SK-N-DZ (cell line): ENCODE measurements around the gene SPPL2B.

Source experiments
- DNase-seq: peaks from one replicate; pipeline ENCODE4 v3.0.0-alpha.2; 2015; ENCODE audit warnings: low spot score

SPPL2B gene

DNA sequence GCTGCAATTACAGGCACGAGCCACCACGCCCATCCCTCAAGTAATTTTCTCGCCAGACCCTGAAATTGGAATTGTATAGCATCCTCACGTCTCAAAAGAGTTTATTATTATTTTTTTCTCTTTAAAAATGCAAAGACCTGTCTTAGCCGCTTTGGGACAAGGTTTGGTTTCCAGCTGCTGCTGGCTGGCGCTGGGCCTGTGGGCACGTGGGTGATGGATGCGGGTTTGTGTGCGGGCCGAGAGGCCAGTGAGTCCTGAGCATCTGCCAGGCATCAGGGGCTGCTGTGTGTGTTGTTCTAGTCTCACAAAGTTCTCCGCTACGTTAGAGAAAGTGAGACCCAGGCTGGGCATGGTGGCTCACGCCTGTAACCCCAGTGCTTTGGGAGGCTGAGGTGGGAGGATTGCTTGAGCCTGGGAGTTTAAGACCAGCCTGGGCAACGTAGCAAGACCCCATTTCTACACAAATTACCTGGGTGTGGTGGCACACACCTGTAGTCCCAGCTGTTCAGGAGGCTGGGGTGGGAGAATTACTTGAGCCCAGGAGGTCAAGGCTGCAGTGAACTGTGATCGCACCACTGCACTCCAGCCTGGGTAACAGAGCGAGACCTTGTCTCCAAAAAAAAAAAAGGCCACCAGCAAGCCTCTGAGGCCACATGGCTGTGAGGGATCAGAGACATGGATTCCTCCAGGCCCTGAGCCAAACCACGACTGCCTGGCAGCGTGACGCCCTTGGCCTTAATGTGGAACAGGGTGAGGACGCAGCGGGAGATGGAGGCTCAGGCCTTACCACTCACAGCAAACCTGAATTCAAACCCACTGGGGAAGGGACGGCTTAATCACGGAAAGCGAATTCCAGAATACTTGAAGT lies 26.9 kb downstream of the SPPL2B start:
- no peak for DNase-seq

DNA sequence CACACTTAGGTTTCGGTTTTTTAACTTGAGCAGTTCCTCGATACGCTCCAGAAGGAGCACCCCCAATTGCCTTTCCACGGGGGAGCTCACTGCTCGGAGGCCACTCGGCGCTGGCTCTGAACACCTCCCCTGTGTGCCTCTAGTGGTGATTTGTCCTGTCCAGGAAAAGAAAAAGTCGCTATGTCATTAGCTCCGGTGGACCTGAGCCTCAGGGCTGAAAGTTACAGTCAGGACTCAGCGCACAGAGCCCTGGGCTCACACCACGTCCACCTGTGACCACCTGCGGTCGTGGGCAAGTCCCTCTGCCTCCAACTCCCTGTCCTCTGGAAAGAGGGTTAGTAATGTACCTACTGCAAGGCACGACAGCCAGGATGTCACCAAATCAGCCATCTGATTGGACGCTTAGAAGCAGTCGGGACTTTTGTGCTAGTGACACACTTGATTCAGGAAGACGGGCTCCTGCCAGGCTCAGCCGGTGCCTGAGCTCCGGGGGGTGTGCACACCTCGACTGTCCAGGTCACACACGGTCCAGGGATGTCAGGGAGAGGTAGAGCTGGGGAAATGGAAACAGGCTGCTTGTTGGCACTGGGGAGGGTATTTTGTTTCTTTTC lies 27.7 kb downstream of the SPPL2B start:
- DNase-seq = no peak

DNA sequence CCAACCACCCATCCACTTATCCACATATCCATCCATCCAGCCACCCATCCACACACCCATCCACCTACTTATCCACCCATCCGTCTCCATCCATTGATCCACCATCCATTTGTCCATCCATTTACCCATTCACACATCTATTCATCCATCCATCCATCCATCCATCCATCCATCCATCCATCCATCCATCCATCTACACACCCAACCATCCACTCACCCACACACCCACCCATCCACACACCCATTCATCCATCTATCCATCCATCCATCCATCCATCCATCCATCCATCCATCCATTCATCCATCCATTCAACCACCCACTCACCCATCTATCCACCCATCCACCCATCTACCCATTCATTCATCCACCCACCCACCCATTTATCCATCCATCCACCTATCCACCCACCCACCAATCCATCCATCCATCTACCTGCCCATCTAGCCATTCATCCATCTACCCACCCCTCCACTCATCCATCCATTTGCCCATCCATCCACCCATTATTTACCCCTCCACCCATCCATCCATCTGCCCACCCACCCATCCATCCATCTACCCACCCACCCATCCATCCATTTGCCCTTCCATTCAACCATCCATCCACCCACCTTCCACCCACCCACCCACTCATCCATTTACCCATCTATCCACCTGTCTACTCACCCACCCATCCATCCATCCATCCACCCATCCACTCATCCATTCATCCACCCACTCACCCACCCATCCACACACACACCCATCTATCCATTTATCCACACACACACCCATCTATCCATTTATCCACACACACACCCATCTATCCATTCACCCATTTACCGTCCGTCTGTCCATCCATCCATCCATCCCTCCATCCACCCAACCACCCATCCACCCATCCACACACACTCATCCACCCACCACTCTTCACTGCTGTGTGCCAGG lies 29.1 kb downstream of the SPPL2B start:
- no peak for DNase-seq

DNA sequence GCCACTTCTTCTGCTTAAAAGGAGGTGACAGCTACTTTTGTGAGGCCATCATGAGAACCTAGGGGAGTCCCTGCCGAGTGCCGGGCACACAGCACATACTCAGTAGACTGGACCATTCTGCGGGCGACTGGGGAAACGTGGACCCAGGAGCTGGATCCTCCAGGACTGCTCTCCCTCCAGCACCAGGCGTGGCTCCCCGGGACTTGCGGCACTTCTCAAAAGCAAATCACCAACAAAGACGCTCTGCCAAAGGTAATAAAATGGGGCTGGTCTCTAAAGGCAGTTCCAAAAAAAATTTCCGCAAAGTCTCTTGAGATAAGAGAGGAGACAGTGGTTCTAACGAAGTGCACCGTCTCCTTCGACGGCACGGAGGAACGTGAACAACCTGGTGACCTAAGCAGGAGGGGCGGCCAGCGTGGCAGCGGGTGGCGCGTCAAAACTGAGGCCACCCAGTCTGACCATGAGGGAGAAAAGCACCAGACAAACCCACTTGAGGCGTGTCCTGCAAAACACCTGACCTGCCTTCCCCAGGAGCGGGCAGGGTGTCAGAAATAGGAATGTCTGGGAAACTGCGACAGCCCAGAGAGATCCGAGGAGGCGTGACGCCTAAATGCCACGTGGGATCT lies 30.2 kb downstream of the SPPL2B start:
- no peak for DNase-seq

DNA sequence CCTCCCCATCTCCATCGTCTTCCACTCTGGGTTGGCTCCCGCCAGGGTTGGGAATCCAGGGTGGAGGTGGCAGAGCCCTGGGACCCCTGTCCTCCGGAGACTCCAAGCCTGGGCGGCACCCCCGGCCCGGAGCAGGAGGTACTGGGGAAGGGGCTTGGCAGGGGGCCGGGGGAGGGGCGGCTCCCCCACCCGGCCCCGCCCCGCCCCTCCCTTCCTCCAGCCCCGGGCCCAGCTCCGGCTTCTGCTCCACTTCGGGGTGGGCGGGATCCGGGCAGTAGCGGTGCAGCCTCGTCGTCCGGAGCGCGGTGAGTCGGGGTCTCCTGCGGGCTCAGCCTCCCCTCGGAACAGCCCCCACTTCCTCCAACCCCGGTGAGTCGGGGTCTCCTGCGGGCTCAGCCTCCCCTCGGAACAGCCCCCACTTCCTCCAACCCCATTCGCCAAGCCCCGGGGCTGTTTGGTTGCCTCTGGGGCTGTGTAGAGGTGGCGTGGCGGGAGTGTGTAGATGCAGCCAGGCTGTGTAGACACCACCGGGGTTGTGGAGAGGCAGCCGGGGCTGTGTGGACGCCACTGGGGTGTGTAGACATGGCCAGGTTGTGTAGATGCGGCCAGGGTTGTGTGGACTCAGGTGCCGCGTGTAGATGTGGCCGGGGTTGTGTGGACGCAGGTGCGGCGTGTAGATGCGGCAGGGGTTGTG lies 31.7 kb downstream of the SPPL2B start, which contains the start of gene TMPRSS9:
TSS of gene TMPRSS9 (plus strand) at position 274 of the 694 bp plus-strand sequence. CDS start 29,521 bp downstream, outside the sequence.
- no peak for DNase-seq

GRCh38 chr19:2360833-2361232 lies 32.3 kb downstream of the SPPL2B start:
- DNase-seq = no peak

- no peak for DNase-seq
Measured at GRCh38 chr19:2361246-2362045, 33.0 kb downstream of the SPPL2B start.

DNA sequence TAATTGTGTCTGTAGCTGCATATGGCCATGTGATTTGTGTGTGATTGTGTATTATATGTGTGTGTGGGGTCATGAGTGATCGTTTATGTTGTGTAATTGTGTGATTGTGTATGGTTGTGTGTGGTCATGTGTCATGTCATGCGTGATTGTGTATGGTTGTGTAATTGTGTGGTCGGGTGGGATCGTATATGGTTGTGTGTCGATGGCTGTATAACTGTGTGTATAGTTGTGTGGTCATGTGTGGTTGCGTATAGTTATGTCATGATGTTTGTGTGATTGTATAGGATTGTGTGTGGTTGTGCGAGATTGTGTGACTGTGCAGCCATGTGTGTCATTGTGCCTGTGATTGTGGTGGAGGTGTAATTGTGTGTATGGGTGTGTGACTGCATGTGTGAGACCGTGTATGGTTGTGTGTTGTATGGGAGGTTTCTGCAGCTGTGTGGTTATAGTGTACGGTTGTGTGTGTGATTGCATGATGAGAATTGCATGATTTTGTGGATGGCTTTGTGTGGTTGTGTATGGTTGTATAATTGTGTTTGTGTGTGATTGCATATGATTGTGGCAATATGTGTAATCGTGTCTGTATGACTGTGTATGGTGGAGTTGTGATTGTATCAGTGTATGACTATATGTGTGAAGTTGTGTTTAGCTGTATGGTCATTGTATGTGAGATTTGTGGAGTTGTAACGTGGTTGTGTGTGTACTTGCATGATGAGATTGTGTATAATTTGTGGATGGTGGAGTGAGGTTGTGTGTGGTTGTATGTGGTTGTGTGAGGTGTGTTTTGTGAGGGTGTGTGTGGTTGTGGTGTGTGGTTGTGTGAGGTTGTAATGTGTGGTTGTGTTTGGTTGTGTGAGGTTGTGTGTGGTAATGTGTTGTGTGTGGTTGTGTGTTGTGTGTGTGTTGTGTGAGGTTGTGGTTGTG lies 33.8 kb downstream of the SPPL2B start:
- DNase-seq = no peak

DNA sequence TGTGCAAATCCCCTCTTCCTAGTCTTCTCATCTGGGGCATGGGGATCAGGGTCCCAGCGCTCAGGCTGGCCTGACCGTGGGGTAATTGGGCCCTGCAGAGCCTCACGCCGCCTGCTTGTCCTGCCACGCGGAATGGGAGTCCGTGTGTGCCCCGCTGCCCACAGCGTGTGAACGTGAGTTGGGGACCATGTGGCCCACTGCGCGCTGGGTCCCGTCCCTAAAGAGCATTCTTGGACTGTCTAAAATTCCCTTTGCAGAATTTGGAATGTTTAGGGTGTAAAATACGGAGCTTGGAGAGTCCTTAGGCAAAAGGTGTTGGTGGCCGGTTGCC lies 34.5 kb downstream of the SPPL2B start:
- no peak for DNase-seq

DNA sequence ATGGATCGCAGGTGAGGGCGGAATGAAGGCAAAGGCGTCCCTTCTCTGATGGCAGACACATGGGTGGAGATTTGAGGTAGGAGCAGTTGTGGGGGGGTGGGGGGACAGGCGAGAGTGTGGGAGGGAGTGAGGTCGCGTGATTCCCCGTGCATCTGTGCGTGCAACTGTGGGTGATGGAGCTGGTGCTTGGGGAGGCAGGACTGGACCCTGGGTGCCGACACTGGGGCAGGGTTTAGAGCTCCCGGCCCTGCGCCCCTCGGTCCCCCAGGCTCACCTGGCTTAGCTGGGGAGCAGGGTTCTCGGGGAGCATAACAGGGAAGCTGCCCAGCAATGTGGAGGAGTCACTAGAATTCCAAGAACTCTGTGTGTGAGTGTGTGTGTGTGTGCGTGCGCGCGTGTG lies 34.9 kb downstream of the SPPL2B start:
- no peak for DNase-seq

- peak; percentile 43 for DNase-seq
Measured at GRCh38 chr19:2365201-2365970, 36.9 kb downstream of the SPPL2B start.

GRCh38 chr19:2371656-2372055 lies 43.2 kb downstream of the SPPL2B start:
- DNase-seq = no peak

DNA sequence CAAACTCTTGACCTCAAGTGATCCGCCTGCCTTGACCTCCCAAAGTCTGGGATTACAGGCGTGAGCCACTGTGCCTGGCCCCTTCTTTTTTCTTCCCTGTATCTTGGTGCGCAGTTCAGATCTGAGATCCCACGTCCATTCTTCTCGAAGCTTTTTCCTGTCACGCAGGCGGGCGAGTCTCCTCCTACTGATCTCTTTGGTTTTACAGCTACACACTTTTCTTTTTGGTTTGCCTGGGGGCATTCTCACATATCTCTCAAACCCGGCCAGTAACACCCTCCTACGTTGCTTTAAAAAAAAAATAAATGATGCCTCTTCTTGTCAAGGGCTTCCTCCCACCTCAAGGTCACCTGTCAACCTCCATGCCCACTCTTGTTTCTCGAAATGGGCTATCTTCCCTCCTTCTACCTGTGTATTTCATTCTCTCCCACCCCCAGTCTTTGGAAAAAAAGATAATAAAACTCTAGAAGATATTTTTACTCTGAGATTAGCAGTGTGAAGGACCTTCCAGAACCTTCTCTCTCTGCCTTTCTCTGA lies 43.7 kb downstream of the SPPL2B start:
- DNase-seq = no peak

- no peak for DNase-seq
Measured at GRCh38 chr19:2374808-2375207, 46.3 kb downstream of the SPPL2B start.

DNA sequence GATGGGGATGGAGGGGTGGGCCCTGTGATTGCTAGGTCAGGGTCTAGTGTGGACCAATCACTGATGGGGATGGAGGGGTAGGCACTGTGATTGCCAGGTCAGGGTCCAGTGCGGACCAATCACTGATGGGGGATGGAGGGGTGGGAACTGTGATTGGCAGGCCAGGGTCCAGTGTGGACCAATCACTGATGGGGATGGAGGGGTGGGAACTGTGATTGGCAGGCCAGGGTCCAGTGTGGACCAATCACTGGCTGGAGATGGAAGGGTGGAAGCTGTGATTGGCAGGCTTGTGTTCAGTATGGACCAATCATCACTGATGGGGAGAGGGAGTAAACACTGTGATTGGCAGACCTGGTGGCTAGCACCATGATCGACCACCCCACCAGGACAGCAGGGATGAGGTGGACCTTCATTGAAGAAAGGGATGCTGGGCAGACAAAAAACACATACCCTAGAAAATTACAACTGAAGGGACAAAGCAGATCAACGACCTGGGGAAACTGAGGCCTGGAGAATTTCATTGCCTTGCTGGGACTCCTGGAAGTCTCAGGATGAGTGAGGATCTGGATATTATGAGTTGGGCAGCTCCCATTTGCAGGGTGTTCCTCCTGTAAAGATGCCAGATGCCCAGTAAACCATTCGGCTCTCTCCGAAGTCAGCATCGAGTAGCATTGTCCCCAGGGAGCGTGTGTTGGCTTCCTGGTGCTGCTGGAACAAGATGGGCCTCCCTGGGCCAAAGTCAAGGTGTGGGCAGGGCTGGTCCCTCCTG lies 47.1 kb downstream of the SPPL2B start:
- DNase-seq = peak; percentile 65

- DNase-seq = no peak
Measured at GRCh38 chr19:2376784-2377519, 48.5 kb downstream of the SPPL2B start.
